ENCODE results near the gene ADAM22.

DNA sequence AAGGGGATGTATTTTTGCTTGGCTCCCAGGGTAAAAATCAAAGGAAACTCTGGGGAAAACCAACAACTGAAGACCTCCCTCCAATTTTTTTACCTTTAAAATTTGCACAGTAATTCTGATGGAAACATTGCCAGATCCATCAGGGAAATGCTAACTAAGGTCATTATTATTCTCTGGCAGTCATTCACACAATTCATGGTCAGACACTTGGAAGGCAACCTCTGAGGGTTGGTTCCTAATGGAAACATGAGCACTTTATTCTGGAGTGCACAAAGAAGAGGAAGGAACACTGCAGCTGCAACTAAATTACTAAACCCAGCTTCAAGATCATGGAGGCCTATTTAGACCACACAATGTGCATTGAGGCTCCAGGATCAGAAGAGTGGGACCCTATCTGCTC, 251.6 kb downstream of the ADAM22 start:
- TF ChIP-seq PHF8 (IDR thresholded peaks at IDR 0.05; ENCODE audit: borderline replicate concordance, low read depth) = no peak
- TF ChIP-seq, protein P1, sequence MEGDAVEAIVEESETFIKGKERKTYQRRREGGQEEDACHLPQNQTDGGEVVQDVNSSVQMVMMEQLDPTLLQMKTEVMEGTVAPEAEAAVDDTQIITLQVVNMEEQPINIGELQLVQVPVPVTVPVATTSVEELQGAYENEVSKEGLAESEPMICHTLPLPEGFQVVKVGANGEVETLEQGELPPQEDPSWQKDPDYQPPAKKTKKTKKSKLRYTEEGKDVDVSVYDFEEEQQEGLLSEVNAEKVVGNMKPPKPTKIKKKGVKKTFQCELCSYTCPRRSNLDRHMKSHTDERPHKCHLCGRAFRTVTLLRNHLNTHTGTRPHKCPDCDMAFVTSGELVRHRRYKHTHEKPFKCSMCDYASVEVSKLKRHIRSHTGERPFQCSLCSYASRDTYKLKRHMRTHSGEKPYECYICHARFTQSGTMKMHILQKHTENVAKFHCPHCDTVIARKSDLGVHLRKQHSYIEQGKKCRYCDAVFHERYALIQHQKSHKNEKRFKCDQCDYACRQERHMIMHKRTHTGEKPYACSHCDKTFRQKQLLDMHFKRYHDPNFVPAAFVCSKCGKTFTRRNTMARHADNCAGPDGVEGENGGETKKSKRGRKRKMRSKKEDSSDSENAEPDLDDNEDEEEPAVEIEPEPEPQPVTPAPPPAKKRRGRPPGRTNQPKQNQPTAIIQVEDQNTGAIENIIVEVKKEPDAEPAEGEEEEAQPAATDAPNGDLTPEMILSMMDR (IDR thresholded peaks at IDR 0.05) = no peak

Data from A549 (cell line).